ENCODE results near the gene ATP4B. TPM values are rescaled to one million over a fixed set of nuclear protein-coding genes. Genes with fewer than 3 reads are reported as not detected.

The ATP4B gene
- total RNA-seq, 1 experiment from 2014 or later = not detected

DNA sequence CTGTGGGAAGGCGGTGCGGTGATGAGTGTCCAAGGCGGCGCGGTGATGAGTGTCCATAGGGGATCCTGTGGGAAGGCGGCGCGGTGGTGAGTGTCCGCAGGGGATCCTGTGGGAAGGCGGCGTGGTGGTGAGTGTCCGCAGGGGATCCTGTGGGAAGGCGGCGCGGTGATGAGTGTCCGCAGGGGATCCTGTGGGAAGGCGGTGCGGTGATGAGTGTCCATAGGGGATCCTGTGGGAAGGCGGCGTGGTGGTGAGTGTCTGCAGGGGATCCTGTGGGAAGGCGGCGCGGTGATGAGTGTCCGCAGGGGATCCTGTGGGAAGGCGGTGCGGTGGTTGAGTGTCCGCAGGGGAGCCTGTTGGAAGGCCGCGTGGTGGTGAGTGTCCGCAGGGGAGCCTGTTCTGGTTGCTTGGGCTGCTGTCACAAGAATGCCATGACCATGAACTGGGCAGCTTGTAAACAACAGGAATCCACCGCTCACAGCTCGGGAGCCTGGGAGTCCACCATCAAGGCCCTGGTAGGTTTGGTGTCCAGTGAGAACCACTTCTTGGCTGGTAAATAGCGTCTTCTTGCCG is 52.0 kb downstream of the ATP4B start:
- peaks cover 7% of the 10 kb centered on the region for H3K4me1 Mint-ChIP-seq (ENCODE audit: low read depth, unreplicated experiment)
- DNase-seq = no peak
- Histone ChIP-seq H3K4me3 (ENCODE audit: low read depth, low read length) (no peak overlapping the region), H3K9me3 (no peaks in the 10 kb centered on the region), H3K36me3 (ENCODE audit: control insufficient read depth, insufficient read depth, low read length) (peaks cover 10% of the 10 kb centered on the region), H3K27me3 (replicated peaks; ENCODE audit: control insufficient read depth, insufficient read depth, low read length) (no peaks in the 10 kb centered on the region), H3K4me1 (no peaks in the 10 kb centered on the region)
- CTCF ChIA-PET = no interaction called here
- BruUV-seq (replicated peaks) = no TSS peak
- intact Hi-C loops (cut with micrococcal nuclease; ENCODE audit: unreplicated experiment) = no loop called here
- no peak overlapping the region for H3K27ac Mint-ChIP-seq (ENCODE audit: unreplicated experiment)
- no peaks in the 10 kb centered on the region for H3K9me3 Mint-ChIP-seq (ENCODE audit: unreplicated experiment)
- H3K4me3 Mint-ChIP-seq (ENCODE audit: unreplicated experiment) = no peak overlapping the region
- POLR2A ChIA-PET = no interaction called here
- H3K27me3 Mint-ChIP-seq (ENCODE audit: insufficient read depth, unreplicated experiment) = no peaks in the 10 kb centered on the region
- no peak for TF ChIP-seq CTCF (IDR thresholded peaks at IDR 0.05; ENCODE audit: insufficient read depth in 1 of 2, low read depth in 1 of 2, low read length in 1 of 2, severe bottlenecking in 1 of 2, unreplicated experiment in 1 of 2)
- peaks cover 74% of the 10 kb centered on the region for H3K36me3 Mint-ChIP-seq (ENCODE audit: insufficient read depth, unreplicated experiment)

- intact Hi-C loops (cut with micrococcal nuclease; ENCODE audit: unreplicated experiment) = no loop called here
- Mint-ChIP-seq H3K27ac (ENCODE audit: unreplicated experiment) (no peak overlapping the region), H3K9me3 (ENCODE audit: unreplicated experiment) (no peaks in the 10 kb centered on the region), H3K36me3 (ENCODE audit: insufficient read depth, unreplicated experiment) (peaks cover 73% of the 10 kb centered on the region), H3K27me3 (ENCODE audit: insufficient read depth, unreplicated experiment) (no peaks in the 10 kb centered on the region), H3K4me1 (ENCODE audit: low read depth, unreplicated experiment) (peaks cover 7% of the 10 kb centered on the region), H3K4me3 (ENCODE audit: unreplicated experiment) (no peak overlapping the region)
- DNase-seq = no peak
- H3K4me1 ChIP-seq = no peaks in the 10 kb centered on the region
- H3K36me3 ChIP-seq (ENCODE audit: control insufficient read depth, insufficient read depth, low read length) = peaks cover 10% of the 10 kb centered on the region
- H3K4me3 ChIP-seq (ENCODE audit: low read depth, low read length) = no peak overlapping the region
- ChIA-PET CTCF (no interaction called here), POLR2A (no interaction called here)
- no peaks in the 10 kb centered on the region for H3K9me3 ChIP-seq
- H3K27me3 ChIP-seq (replicated peaks; ENCODE audit: control insufficient read depth, insufficient read depth, low read length) = no peaks in the 10 kb centered on the region
- no peak for TF ChIP-seq CTCF (IDR thresholded peaks at IDR 0.05; ENCODE audit: insufficient read depth in 1 of 2, low read depth in 1 of 2, low read length in 1 of 2, severe bottlenecking in 1 of 2, unreplicated experiment in 1 of 2)
- no TSS peak for BruUV-seq (replicated peaks)
Measured at GRCh38 chr13:113605461-113605860, 52.5 kb downstream of the ATP4B start.

DNA sequence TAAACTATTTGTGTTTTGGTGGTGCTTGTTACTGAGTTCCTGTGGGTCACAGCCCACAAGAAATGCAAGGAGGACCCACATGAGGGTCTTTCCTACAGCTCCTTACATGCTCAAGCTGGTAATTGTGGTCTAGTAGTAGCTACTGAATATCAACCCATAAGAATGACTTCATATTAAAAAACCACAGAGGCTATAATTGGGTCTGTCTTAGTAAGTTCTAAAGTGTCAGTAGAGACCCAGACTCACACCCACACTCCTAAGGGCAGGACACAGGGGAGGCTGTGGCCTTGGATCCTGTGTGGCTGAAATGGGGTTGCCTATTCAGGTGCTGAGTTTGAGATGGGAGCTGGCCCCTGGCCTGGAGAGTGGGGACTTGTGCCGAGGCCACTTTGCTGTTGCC is 53.8 kb downstream of the ATP4B start:
- no peak overlapping the region for H3K27ac Mint-ChIP-seq (ENCODE audit: unreplicated experiment)
- no peak overlapping the region for H3K4me3 Mint-ChIP-seq (ENCODE audit: unreplicated experiment)
- peaks cover 11% of the 10 kb centered on the region for H3K36me3 ChIP-seq (ENCODE audit: control insufficient read depth, insufficient read depth, low read length)
- H3K27me3 Mint-ChIP-seq (ENCODE audit: insufficient read depth, unreplicated experiment) = no peaks in the 10 kb centered on the region
- CTCF ChIA-PET = no interaction called here
- no peaks in the 10 kb centered on the region for H3K9me3 ChIP-seq
- H3K4me3 ChIP-seq (ENCODE audit: low read depth, low read length) = no peak overlapping the region
- no TSS peak for BruUV-seq (replicated peaks)
- POLR2A ChIA-PET = interaction anchor here (0.7 kb wide), 1 partner anchor 142 kb away, joined by 5 read pairs; no protein-coding TSS in a partner anchor
- H3K27me3 ChIP-seq (replicated peaks; ENCODE audit: control insufficient read depth, insufficient read depth, low read length) = no peaks in the 10 kb centered on the region
- intact Hi-C loops (cut with micrococcal nuclease; ENCODE audit: unreplicated experiment) = loop anchor here (5.0 kb wide), 1 partner anchor 288 kb away; no protein-coding TSS in a partner anchor
- no peak for DNase-seq
- no peaks in the 10 kb centered on the region for H3K9me3 Mint-ChIP-seq (ENCODE audit: unreplicated experiment)
- H3K4me1 Mint-ChIP-seq (ENCODE audit: low read depth, unreplicated experiment) = peaks cover 7% of the 10 kb centered on the region
- peaks cover 74% of the 10 kb centered on the region for H3K36me3 Mint-ChIP-seq (ENCODE audit: insufficient read depth, unreplicated experiment)
- TF ChIP-seq CTCF (IDR thresholded peaks at IDR 0.05; ENCODE audit: insufficient read depth in 1 of 2, low read depth in 1 of 2, low read length in 1 of 2, severe bottlenecking in 1 of 2, unreplicated experiment in 1 of 2) = no peak
- H3K4me1 ChIP-seq = no peaks in the 10 kb centered on the region

Measured in Caco-2 (cell line).